PC-9 (cell line): ENCODE measurements around the gene IQSEC3. TPM values are rescaled to one million over a fixed set of nuclear protein-coding genes. Genes with fewer than 3 reads are reported as not detected.

Experiments
- BruUV-seq: library from RNA; stranded (reverse); fragments of 400-500 nt; replicated peaks from 2 replicates; lab custom pipeline; 2021; lab: Mats Ljungman, UMichigan
- CTCF ChIA-PET: fragments of 300-600 bp; sonication (Branson Sonifier 250); formaldehyde crosslinking; loops from one replicate; lab custom pipeline; 2022; ENCODE audit warnings: antibody characterized with exemption; lab: Charles Lee
- POLR2A ChIA-PET: fragments of 300-600 bp; sonication (Branson Sonifier 250); formaldehyde crosslinking; loops from one replicate; lab custom pipeline; 2022; ENCODE audit warnings: antibody characterized with exemption; ENCODE audit not compliant: unreplicated experiment; lab: Charles Lee
- DNase-seq, 2 experiments: peaks; one replicate each; pipeline versions ENCODE4 v3.0.0 to v3.0.0-alpha.2; 2015 to 2022; ENCODE audit warnings: mixed read lengths in 1 of 2
- H2AFZ ChIP-seq: fragments of 200-600 bp; sonication (generic); 2 replicates; pipeline ENCODE4 v1.8.1; 2017; ENCODE audit warnings: antibody characterized with exemption
- H3F3A ChIP-seq: fragments of 200-600 bp; sonication (generic); 2 replicates; pipeline ENCODE4 v1.8.1; 2017; ENCODE audit warnings: antibody characterized with exemption, mild to moderate bottlenecking, low read depth; ENCODE audit not compliant: insufficient read depth
- H3K27ac ChIP-seq: fragments of 200-600 bp; sonication (generic); 2 replicates; pipeline ENCODE4 v1.6.1; 2016; ENCODE audit warnings: mixed run types
- H3K27me3 ChIP-seq: fragments of 200-600 bp; sonication (generic); 2 replicates; pipeline ENCODE4 v1.6.1; 2016; ENCODE audit warnings: low read depth, mixed run types; ENCODE audit not compliant: insufficient read depth
- H3K36me3 ChIP-seq: fragments of 200-600 bp; sonication (generic); 2 replicates; pipeline ENCODE4 v1.6.1; 2016; ENCODE audit warnings: low read depth, mixed run types
- H3K4me1 ChIP-seq: fragments of 200-600 bp; sonication (generic); replicated peaks from 2 replicates; pipeline ENCODE4 v1.6.1; 2016; ENCODE audit warnings: mixed run types; ENCODE audit not compliant: insufficient read depth
- H3K4me2 ChIP-seq: fragments of 200-600 bp; sonication (generic); 2 replicates; pipeline ENCODE4 v1.6.1; 2017; ENCODE audit warnings: mixed run types
- H3K4me3 ChIP-seq: fragments of 200-600 bp; sonication (generic); 2 replicates; pipeline ENCODE4 v1.6.1; 2016; ENCODE audit warnings: mixed run types
- H3K79me2 ChIP-seq: fragments of 200-600 bp; sonication (generic); 2 replicates; pipeline ENCODE4 v1.6.1; 2017; ENCODE audit warnings: low read depth, mixed run types
- H3K9me2 ChIP-seq: fragments of 200-600 bp; sonication (generic); 2 replicates; pipeline ENCODE4 v1.8.1; 2017; ENCODE audit warnings: mild to moderate bottlenecking; ENCODE audit not compliant: insufficient read depth
- H3K9me3 ChIP-seq: fragments of 200-600 bp; sonication (generic); 2 replicates; pipeline ENCODE4 v1.8.1; 2016; ENCODE audit warnings: low read depth; ENCODE audit not compliant: insufficient read depth
- H4K20me1 ChIP-seq: fragments of 200-600 bp; sonication (generic); 2 replicates; pipeline ENCODE4 v1.8.1; 2017; ENCODE audit not compliant: insufficient read depth
- CTCF ChIP-seq: fragments of 200-600 bp; sonication (generic); conservative IDR thresholded peaks from 2 replicates; pipeline ENCODE4 v1.6.1; 2017; ENCODE audit warnings: mixed run types, antibody characterized with exemption, mild to moderate bottlenecking, moderate library complexity
- EZH2 ChIP-seq: fragments of 200-600 bp; sonication (generic); IDR thresholded peaks from 2 replicates; pipeline ENCODE4 v1.8.0; 2017; ENCODE audit warnings: antibody characterized with exemption, low read depth
- intact Hi-C: fragments of 100-400 bp; cut with micrococcal nuclease; formaldehyde crosslinking; loops from one replicate; pipeline ENCODE4 v1.10.0; 2022; ENCODE audit not compliant: unreplicated experiment
- total RNA-seq: library from RNA; stranded (reverse); gene quantifications from 2 replicates; pipeline ENCODE4 v1.2.3, GENCODE V29; 2021

IQSEC3 gene
- total RNA-seq, 1 experiment from 2014 or later, result not detected

GRCh38 chr12:197911-198695, 131.5 kb downstream of the IQSEC3 start:
- H3K36me3 ChIP-seq, result no peaks in the 10 kb centered on the region
- ChIA-PET CTCF (no interaction called here), POLR2A (interaction anchor here (0.6 kb wide), 1 partner anchor 16 kb away, joined by 3 read pairs; no protein-coding TSS in a partner anchor)
- no peaks in the 10 kb centered on the region for H3K9me3 ChIP-seq
- TF ChIP-seq EZH2, result no peak
- no peak for TF ChIP-seq CTCF
- H4K20me1 ChIP-seq, result no peaks in the 10 kb centered on the region
- no TSS peak for BruUV-seq
- no peak overlapping the region for H3K27ac ChIP-seq
- H3F3A ChIP-seq, result no peaks in the 10 kb centered on the region
- no peak for DNase-seq
- H3K27me3 ChIP-seq, result peaks cover 73% of the 10 kb centered on the region
- no peak overlapping the region for H3K4me2 ChIP-seq
- H3K4me1 ChIP-seq, result no peaks in the 10 kb centered on the region
- no peak overlapping the region for H3K4me3 ChIP-seq
- H3K79me2 ChIP-seq, result no peaks in the 10 kb centered on the region
- no peaks in the 10 kb centered on the region for H3K9me2 ChIP-seq
- no peak overlapping the region for H2AFZ ChIP-seq
- intact Hi-C loops, result no loop called here

- intact Hi-C loops, result no loop called here
- no peaks in the 10 kb centered on the region for H3K9me3 ChIP-seq
Observed at GRCh38 chr12:198705-199104, 132.1 kb downstream of the IQSEC3 start.

GRCh38 chr12:201361-201760, 134.8 kb downstream of the IQSEC3 start:
- Histone ChIP-seq H3K36me3 (no peaks in the 10 kb centered on the region), H3K4me1 (no peaks in the 10 kb centered on the region), H4K20me1 (no peaks in the 10 kb centered on the region), H3K4me3 (no peak overlapping the region), H3F3A (no peaks in the 10 kb centered on the region), H3K4me2 (no peak overlapping the region), H3K9me3 (no peaks in the 10 kb centered on the region), H2AFZ (no peak overlapping the region), H3K27me3 (peaks cover 55% of the 10 kb centered on the region), H3K79me2 (no peaks in the 10 kb centered on the region), H3K9me2 (no peaks in the 10 kb centered on the region), H3K27ac (no peak overlapping the region)
- CTCF ChIA-PET, result no interaction called here
- no peak for DNase-seq
- no TSS peak for BruUV-seq
- TF ChIP-seq CTCF (no peak), EZH2 (no peak)
- POLR2A ChIA-PET, result no interaction called here
- intact Hi-C loops, result no loop called here

More at GRCh38 chr12:198705-199104, 132.1 kb downstream of the IQSEC3 start:
- Histone ChIP-seq H4K20me1 (no peaks in the 10 kb centered on the region), H3K4me2 (no peak overlapping the region), H3K36me3 (no peaks in the 10 kb centered on the region), H3K27me3 (peaks cover 67% of the 10 kb centered on the region), H3K27ac (no peak overlapping the region), H2AFZ (no peak overlapping the region), H3K79me2 (no peaks in the 10 kb centered on the region), H3K9me2 (no peaks in the 10 kb centered on the region), H3F3A (no peaks in the 10 kb centered on the region), H3K4me3 (no peak overlapping the region), H3K4me1 (no peaks in the 10 kb centered on the region)
- ChIA-PET CTCF (no interaction called here), POLR2A (interaction anchor here (0.6 kb wide), 1 partner anchor 16 kb away, joined by 3 read pairs; no protein-coding TSS in a partner anchor)
- no TSS peak for BruUV-seq
- DNase-seq, result no peak
- TF ChIP-seq EZH2 (no peak), CTCF (no peak)
